Right lobe of liver (tissue), 6 donors: ENCODE measurements around the gene ZCCHC14. TPM values are rescaled to one million over a fixed set of nuclear protein-coding genes. Genes with fewer than 3 reads are reported as not detected.
"Not testable (repeated sequence)": the region's sequence is repeated elsewhere in the genome, so short reads cannot be mapped to it uniquely, and the experiment has no call there.

Source experiments
- ATAC-seq, 4 donors: fragments of 200-7000 bp; cut with Tn5 transposase; one replicate each; pipeline ENCODE4 v1.9.1; 2020; ENCODE audit warnings: mild to moderate bottlenecking in 4 of 4, moderate library complexity in 4 of 4
- DNase-seq, 3 donors: peaks; one replicate each; pipeline ENCODE4 v3.0.0-alpha.2; 2020
- H3K27ac ChIP-seq, 3 donors: fragments of 200-600 bp; one replicate each; pipeline ENCODE4 v1.8.0; 2022
- H3K27me3 ChIP-seq, 2 donors: fragments of 200-600 bp; one replicate each; pipeline ENCODE4 v1.8.0; 2022
- H3K36me3 ChIP-seq, 4 donors: fragments of 200-600 bp; sonication (generic) in 1 of 4; one replicate each; pipeline versions ENCODE4 v1.5.1 to v1.8.0; 2017 to 2022; ENCODE audit warnings: control low read depth in 1 of 4
- H3K4me1 ChIP-seq, 4 donors: fragments of 200-600 bp; sonication (generic) in 1 of 4; one replicate each; pipeline versions ENCODE4 v1.5.1 to v1.8.0; 2017 to 2022; ENCODE audit warnings: control low read depth in 1 of 4
- H3K4me3 ChIP-seq, 3 donors: fragments of 200-600 bp; one replicate each; pipeline ENCODE4 v1.8.0; 2022
- H3K9me3 ChIP-seq, 4 donors: fragments of 200-600 bp; sonication (generic) in 1 of 4; one replicate each; pipeline versions ENCODE4 v1.5.1 to v1.8.0; 2017 to 2022; ENCODE audit warnings: control low read depth in 1 of 4
- POLR2A ChIP-seq: fragments of 450-650 bp; IDR thresholded peaks from one replicate; pipeline ENCODE4 v1.6.1; 2017; ENCODE audit warnings: antibody characterized with exemption, mild to moderate bottlenecking
- WGBS: methylation state at CpG from one replicate; pipeline ENCODE4 v1.1.6; 2018; ENCODE audit warnings: low coverage, low lambda C conversion rate; ENCODE audit not compliant: insufficient coverage; ENCODE audit errors: missing lambda C conversion rate; 5-methylcytosine and 5-hydroxymethylcytosine counted together
- intact Hi-C, 2 donors: fragments of 100-400 bp; cut with DNase I; formaldehyde crosslinking; loops; one replicate each; pipeline versions ENCODE4 v1.11.2 to v1.14.1; 2022
- total RNA-seq, 6 experiments: library from RNA; depleted of rRNA in 2 of 6; stranded (reverse); fragments of >200 nt in 2 of 6; fragmentation: NEBNext Ultra II Directional in 3 of 6; extraction: Animal tissue kit (Norgen Biotek cat#: 25700) in 3 of 6; gene quantifications; one replicate each; pipeline versions ENCODE4 v1.1.0 to v1.2.4, GENCODE V29; 2016 to 2023
- TF ChIP-seq, protein P1 (sequence below), 4 donors: fragments of 200-600 bp in 3 of 4; fragments of 450-650 bp in 1 of 4; IDR thresholded peaks; one replicate each; pipeline versions ENCODE4 v1.5.1 to v1.8.0; 2016 to 2022; ENCODE audit warnings: antibody characterized with exemption in 4 of 4, mild to moderate bottlenecking in 2 of 4
- donor health status: DM: no; HTN: yes; CAD: no.
- donor health status: DM: no; HTN: no; CAD: no.
- donor health status: DM: no; HTN: no; CAD: no.
- donor health status: DM: no; HTN: yes; CAD: no.
- donor health status: DM: no; HTN: yes; CAD: no.

The ZCCHC14 gene
- total RNA-seq, 6 experiments from 2014 or later: 12.6 to 26.5 (median 17.7) TPM

DNA sequence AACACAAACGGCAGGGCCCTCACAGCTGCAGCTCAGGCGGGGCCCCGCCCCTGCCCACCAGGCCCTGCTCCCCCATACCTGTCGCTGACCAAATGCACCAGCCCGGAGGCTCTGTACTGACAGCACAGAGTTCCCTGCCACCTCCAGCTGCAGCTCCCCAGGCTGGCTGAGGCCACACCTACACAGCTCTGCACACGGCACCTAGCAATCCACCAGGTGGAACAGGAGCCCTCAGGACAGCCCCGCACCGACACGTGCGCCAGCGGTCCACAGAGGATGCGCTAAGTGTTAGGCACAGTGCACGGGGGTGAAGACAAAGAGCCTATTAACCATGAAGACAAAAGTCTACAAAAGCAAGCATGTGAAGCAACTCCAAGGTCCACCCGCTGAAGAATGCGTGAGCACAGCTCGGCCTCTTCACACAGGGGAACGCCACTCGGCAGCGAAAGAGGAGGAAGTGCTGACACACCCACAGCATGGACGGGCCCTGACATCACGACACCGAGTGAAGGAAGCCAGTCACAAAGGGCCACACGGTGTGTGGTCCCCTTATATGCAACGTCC is 5.4 kb downstream of the ZCCHC14 start:
- ATAC-seq (peak; percentile 65 to 86 (median 75)), DNase-seq (peak; percentile 78 to 91 (median 86))
- peak overlapping the region in 2 of 3 donors; percentile 0 to 16 for H3K4me3 ChIP-seq
- TF ChIP-seq POLR2A: peak; percentile 37
- TF ChIP-seq, protein P1, sequence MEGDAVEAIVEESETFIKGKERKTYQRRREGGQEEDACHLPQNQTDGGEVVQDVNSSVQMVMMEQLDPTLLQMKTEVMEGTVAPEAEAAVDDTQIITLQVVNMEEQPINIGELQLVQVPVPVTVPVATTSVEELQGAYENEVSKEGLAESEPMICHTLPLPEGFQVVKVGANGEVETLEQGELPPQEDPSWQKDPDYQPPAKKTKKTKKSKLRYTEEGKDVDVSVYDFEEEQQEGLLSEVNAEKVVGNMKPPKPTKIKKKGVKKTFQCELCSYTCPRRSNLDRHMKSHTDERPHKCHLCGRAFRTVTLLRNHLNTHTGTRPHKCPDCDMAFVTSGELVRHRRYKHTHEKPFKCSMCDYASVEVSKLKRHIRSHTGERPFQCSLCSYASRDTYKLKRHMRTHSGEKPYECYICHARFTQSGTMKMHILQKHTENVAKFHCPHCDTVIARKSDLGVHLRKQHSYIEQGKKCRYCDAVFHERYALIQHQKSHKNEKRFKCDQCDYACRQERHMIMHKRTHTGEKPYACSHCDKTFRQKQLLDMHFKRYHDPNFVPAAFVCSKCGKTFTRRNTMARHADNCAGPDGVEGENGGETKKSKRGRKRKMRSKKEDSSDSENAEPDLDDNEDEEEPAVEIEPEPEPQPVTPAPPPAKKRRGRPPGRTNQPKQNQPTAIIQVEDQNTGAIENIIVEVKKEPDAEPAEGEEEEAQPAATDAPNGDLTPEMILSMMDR (IDR thresholded peaks at IDR 0.05): no peak
- H3K4me1 ChIP-seq: peaks cover 0 to 73% (median 26%) of the 10 kb centered on the region in 4 donors
- peak overlapping the region; percentile 20 to 62 (median 23) for H3K27ac ChIP-seq
- no peaks in the 10 kb centered on the region for H3K9me3 ChIP-seq
- no peaks in the 10 kb centered on the region for H3K36me3 ChIP-seq
- no peaks in the 10 kb centered on the region for H3K27me3 ChIP-seq
- 17% methylated on average over 15 of the region's 24 CpGs for WGBS
- intact Hi-C loops: no loop called here

DNA sequence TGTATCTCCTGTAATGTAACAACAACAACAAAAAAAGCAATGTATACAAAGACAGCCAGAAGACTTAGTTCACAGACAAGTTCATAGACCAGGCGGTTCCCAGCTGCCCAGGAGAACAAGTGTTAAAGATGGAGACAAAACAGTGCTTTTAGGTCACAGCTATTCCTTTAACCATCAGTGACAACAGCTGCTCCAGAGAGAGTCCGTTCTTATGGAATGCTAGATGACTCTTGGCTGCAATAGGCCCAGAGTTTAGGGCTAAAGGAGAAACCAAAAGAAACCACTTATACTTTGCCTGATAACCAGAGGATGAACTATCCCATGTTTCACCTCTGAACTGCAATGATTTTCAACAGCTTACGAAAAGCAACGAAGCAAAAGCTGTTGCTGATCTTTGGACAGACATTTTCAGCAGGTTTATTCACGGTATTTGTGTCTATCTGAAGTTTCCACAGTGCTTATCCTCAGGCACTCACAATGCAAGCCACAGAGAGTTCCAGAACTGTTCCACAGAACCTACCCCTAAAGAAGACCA is 6.0 kb downstream of the ZCCHC14 start:
- H3K4me3 ChIP-seq: peak overlapping the region in 1 of 3 donors; percentile 0
- intact Hi-C loops: no loop called here
- TF ChIP-seq, protein P1 (IDR thresholded peaks at IDR 0.05): no peak
- no peak for TF ChIP-seq POLR2A
- ATAC-seq (no peak), DNase-seq (no peak)
- H3K27ac ChIP-seq: peak overlapping the region; percentile 20 to 62 (median 23)
- peaks cover 0 to 73% (median 26%) of the 10 kb centered on the region in 4 donors for H3K4me1 ChIP-seq
- H3K9me3 ChIP-seq: no peaks in the 10 kb centered on the region
- H3K27me3 ChIP-seq: no peaks in the 10 kb centered on the region
- 33% methylated on average over 5 of the region's 5 CpGs for WGBS
- no peaks in the 10 kb centered on the region for H3K36me3 ChIP-seq

DNA sequence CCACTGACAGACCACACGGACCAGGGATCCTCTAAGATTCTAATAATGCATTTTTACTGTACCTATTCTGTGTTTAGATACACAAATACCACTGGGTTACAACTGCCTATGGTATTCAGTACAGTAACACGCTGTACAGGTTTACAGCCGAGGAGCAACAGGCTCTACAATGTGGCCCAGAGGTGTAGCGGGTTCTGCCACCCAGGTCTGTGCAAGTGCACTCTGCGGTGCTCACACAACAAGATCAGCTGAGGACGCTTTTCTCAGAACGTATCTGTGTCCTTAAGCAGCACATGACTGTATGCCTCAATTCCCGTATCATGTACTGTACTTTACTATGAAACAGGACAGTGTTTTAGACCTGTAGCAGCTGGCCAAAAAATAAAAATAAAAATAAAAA is 6.5 kb downstream of the ZCCHC14 start:
- no peaks in the 10 kb centered on the region for H3K9me3 ChIP-seq
- peaks cover 0 to 73% (median 26%) of the 10 kb centered on the region in 4 donors for H3K4me1 ChIP-seq
- WGBS: 62% methylated on average over 8 of the region's 8 CpGs
- DNase-seq (no peak), ATAC-seq (no peak)
- intact Hi-C loops: no loop called here
- TF ChIP-seq, protein P1 (IDR thresholded peaks at IDR 0.05): no peak
- H3K27ac ChIP-seq: peak overlapping the region in 2 of 3 donors; percentile 23 to 62
- no peak overlapping the region for H3K4me3 ChIP-seq
- H3K36me3 ChIP-seq: no peaks in the 10 kb centered on the region
- no peaks in the 10 kb centered on the region for H3K27me3 ChIP-seq

- intact Hi-C loops, H3K36me3 ChIP-seq, ATAC-seq, H3K9me3 ChIP-seq, DNase-seq, H3K4me3 ChIP-seq, H3K27me3 ChIP-seq: not testable (repeated sequence)
- H3K4me1 ChIP-seq: peaks cover 0 to 76% (median 26%) of the 10 kb centered on the region in 4 donors
- H3K27ac ChIP-seq: peak overlapping the region in 1 of 3 donors; percentile 62
- WGBS: 58% methylated on average over 4 of the region's 4 CpGs
Measured at GRCh38 chr16:87485792-87486191, 7.0 kb downstream of the ZCCHC14 start.

- ATAC-seq (peak; percentile 34 to 59 (median 46)), DNase-seq (no peak)
- H3K4me1 ChIP-seq: peaks cover 0 to 79% (median 26%) of the 10 kb centered on the region in 4 donors
- no peaks in the 10 kb centered on the region for H3K27me3 ChIP-seq
- no peaks in the 10 kb centered on the region for H3K9me3 ChIP-seq
- H3K27ac ChIP-seq: peak overlapping the region; percentile 62 to 72 (median 66)
- no peak overlapping the region for H3K4me3 ChIP-seq
- intact Hi-C loops: no loop called here
- H3K36me3 ChIP-seq: no peaks in the 10 kb centered on the region
- 51% methylated on average over 16 of the region's 22 CpGs for WGBS
- TF ChIP-seq, protein P1 (IDR thresholded peaks at IDR 0.05): no peak
- no peak for TF ChIP-seq POLR2A
Measured at GRCh38 chr16:87484487-87485331, 8.1 kb downstream of the ZCCHC14 start.
